ENCODE measurements around the gene RNF40.

The RNF40 gene

GRCh38 chr16:30764816-30765465, 2.8 kb downstream of the RNF40 start:
- no peak for DNase-seq

GRCh38 chr16:30766206-30766932, 4.2 kb downstream of the RNF40 start:
- no peak for DNase-seq

GRCh38 chr16:30766933-30767284, 4.8 kb downstream of the RNF40 start:
- DNase-seq, result no peak

GRCh38 chr16:30767767-30768465, 5.8 kb downstream of the RNF40 start:
- DNase-seq, result no peak

GRCh38 chr16:30768583-30769181, 6.6 kb downstream of the RNF40 start:
- no peak for DNase-seq

- no peak for DNase-seq
These were observed 7.4 kb downstream of the RNF40 start for GRCh38 chr16:30769379-30770089.

GRCh38 chr16:30771726-30772125, 9.6 kb downstream of the RNF40 start:
- DNase-seq, result no peak

GRCh38 chr16:30773826-30774225, 11.7 kb downstream of the RNF40 start:
- no peak for DNase-seq

- DNase-seq, result no peak
These were observed 12.4 kb downstream of the RNF40 start for GRCh38 chr16:30774367-30775130.

GRCh38 chr16:30775131-30775391, 12.9 kb downstream of the RNF40 start:
- no peak for DNase-seq

- DNase-seq, result peak; percentile 73
These were observed 13.5 kb downstream of the RNF40 start for GRCh38 chr16:30775392-30776188.

- no peak for DNase-seq
These were observed 15.6 kb downstream of the RNF40 start for GRCh38 chr16:30777591-30778297.

- DNase-seq, result no peak
These were observed 16.6 kb downstream of the RNF40 start for GRCh38 chr16:30778549-30779244.

GRCh38 chr16:30779596-30779995, 17.5 kb downstream of the RNF40 start:
- no peak for DNase-seq

- no peak for DNase-seq
These were observed 17.9 kb downstream of the RNF40 start for GRCh38 chr16:30780021-30780420.

- no peak for DNase-seq
These were observed 18.4 kb downstream of the RNF40 start for GRCh38 chr16:30780549-30780948.

- DNase-seq, result no peak
These were observed 20.6 kb downstream of the RNF40 start for GRCh38 chr16:30782486-30783279.

- DNase-seq, result no peak
These were observed 21.4 kb downstream of the RNF40 start for GRCh38 chr16:30783280-30784109.

- no peak for DNase-seq
These were observed 22.1 kb downstream of the RNF40 start for GRCh38 chr16:30784215-30784614.
